Muscle of arm (tissue), 14 donors: ENCODE data around the gene QRSL1. TPM values are rescaled to one million over a fixed set of nuclear protein-coding genes. Genes with fewer than 3 reads are reported as not detected.
"Not testable (repeated sequence)": the region's sequence is repeated elsewhere in the genome, so short reads cannot be mapped to it uniquely, and the experiment has no call there.

Experiments
- DNase-seq: peaks from one replicate; pipeline ENCODE4 v3.0.0-alpha.2; 2013
- long read RNA-seq, 11 donors: transcript quantifications; one replicate each; lab custom pipeline, GENCODE V29; 2026
- polyA plus RNA-seq, 12 donors: library from polyadenylated mRNA; unstranded; fragments of 120-200 nt; gene quantifications; one replicate each; pipeline ENCODE4 v1.2.1, GENCODE V29; 2013; ENCODE audit not compliant: insufficient read length in 12 of 12

The QRSL1 gene
- 10 to 100 TPM in 10 of 12 donors, 1 to 10 TPM in 1, not detected in 1; 9.1 to 19.2 (median 14.2) TPM for polyA plus RNA-seq
- long read RNA-seq, donor 1, full-length matches to known transcripts = 2 of 2 reads
- long read RNA-seq, donor 1, partial matches to known transcripts = 0 of 2 reads
- long read RNA-seq, donor 1, other reads (novel, unspliced or antisense) = 0 of 2 reads
- long read RNA-seq, donor 2, full-length matches to known transcripts = 5 of 5 reads
- long read RNA-seq, donor 2, partial matches to known transcripts = 0 of 5 reads
- long read RNA-seq, donor 2, other reads (novel, unspliced or antisense) = 0 of 5 reads
- long read RNA-seq, donor 3, full-length matches to known transcripts = 3 of 3 reads
- long read RNA-seq, donor 3, partial matches to known transcripts = 0 of 3 reads
- long read RNA-seq, donor 3, other reads (novel, unspliced or antisense) = 0 of 3 reads
- long read RNA-seq, donor 4 = 0 reads
- long read RNA-seq, donor 5, full-length matches to known transcripts = 8 of 8 reads
- long read RNA-seq, donor 5, partial matches to known transcripts = 0 of 8 reads
- long read RNA-seq, donor 5, other reads (novel, unspliced or antisense) = 0 of 8 reads
- long read RNA-seq, donor 6, full-length matches to known transcripts = 3 of 3 reads
- long read RNA-seq, donor 6, partial matches to known transcripts = 0 of 3 reads
- long read RNA-seq, donor 6, other reads (novel, unspliced or antisense) = 0 of 3 reads
- long read RNA-seq, donor 7, full-length matches to known transcripts = 2 of 2 reads
- long read RNA-seq, donor 7, partial matches to known transcripts = 0 of 2 reads
- long read RNA-seq, donor 7, other reads (novel, unspliced or antisense) = 0 of 2 reads
- long read RNA-seq, donor 8, full-length matches to known transcripts = 7 of 7 reads
- long read RNA-seq, donor 8, partial matches to known transcripts = 0 of 7 reads
- long read RNA-seq, donor 8, other reads (novel, unspliced or antisense) = 0 of 7 reads
- long read RNA-seq, donor 9, full-length matches to known transcripts = 1 of 1 reads
- long read RNA-seq, donor 9, partial matches to known transcripts = 0 of 1 reads
- long read RNA-seq, donor 9, other reads (novel, unspliced or antisense) = 0 of 1 reads
- long read RNA-seq, donor 10, full-length matches to known transcripts = 4 of 4 reads
- long read RNA-seq, donor 10, partial matches to known transcripts = 0 of 4 reads
- long read RNA-seq, donor 10, other reads (novel, unspliced or antisense) = 0 of 4 reads
- long read RNA-seq, donor 11, full-length matches to known transcripts = 3 of 3 reads
- long read RNA-seq, donor 11, partial matches to known transcripts = 0 of 3 reads
- long read RNA-seq, donor 11, other reads (novel, unspliced or antisense) = 0 of 3 reads

GRCh38 chr6:106629103-106629858 is at the start of gene QRSL1, which contains the start of gene RTN4IP1:
Gene QRSL1 (plus strand): TSS chr6:106629578. CDS start chr6:106629682, 104 bp downstream.
Gene RTN4IP1 (minus strand): TSS chr6:106629498. CDS start chr6:106629021, 477 bp downstream.
- peak; percentile 97 for DNase-seq

GRCh38 chr6:106581468-106581867 is 47.9 kb upstream of the QRSL1 start:
- DNase-seq = no peak

GRCh38 chr6:106586815-106587415 is 42.5 kb upstream of the QRSL1 start:
- no peak for DNase-seq

- DNase-seq = not testable (repeated sequence)
Measured at GRCh38 chr6:106588937-106589336, 40.4 kb upstream of the QRSL1 start.

- no peak for DNase-seq
Measured at GRCh38 chr6:106591111-106591825, 38.1 kb upstream of the QRSL1 start.

- no peak for DNase-seq
Measured at GRCh38 chr6:106599440-106599839, 29.9 kb upstream of the QRSL1 start.

- DNase-seq = no peak
Measured at GRCh38 chr6:106600329-106600728, 29.0 kb upstream of the QRSL1 start.

- DNase-seq = peak; percentile 18
Measured at GRCh38 chr6:106608080-106608668, 21.2 kb upstream of the QRSL1 start.

GRCh38 chr6:106609699-106610098 is 19.7 kb upstream of the QRSL1 start:
- peak; percentile 26 for DNase-seq

GRCh38 chr6:106611030-106611429 is 18.3 kb upstream of the QRSL1 start:
- DNase-seq = no peak

- no peak for DNase-seq
Measured at GRCh38 chr6:106612671-106613416, 16.5 kb upstream of the QRSL1 start.

GRCh38 chr6:106613590-106613989 is 15.8 kb upstream of the QRSL1 start:
- DNase-seq = no peak

GRCh38 chr6:106614166-106614565 is 15.2 kb upstream of the QRSL1 start:
- no peak for DNase-seq

- no peak for DNase-seq
Measured at GRCh38 chr6:106614592-106615257, 14.7 kb upstream of the QRSL1 start.

- DNase-seq = no peak
Measured at GRCh38 chr6:106617302-106617701, 12.1 kb upstream of the QRSL1 start.

- no peak for DNase-seq
Measured at GRCh38 chr6:106617857-106618256, 11.5 kb upstream of the QRSL1 start.

GRCh38 chr6:106618324-106618723 is 11.1 kb upstream of the QRSL1 start:
- no peak for DNase-seq

GRCh38 chr6:106619223-106619622 is 10.2 kb upstream of the QRSL1 start:
- DNase-seq = no peak
